Osteocyte (in vitro differentiated cells): Measurements from ENCODE around the gene ANKRD27. TPM values are rescaled to one million over a fixed set of nuclear protein-coding genes. Genes with fewer than 3 reads are reported as not detected.
A peak's percentile ranks its signal among the peaks of the same experiment; 100 is the strongest.
"Not testable (repeated sequence)": the region's sequence is repeated elsewhere in the genome, so short reads cannot be mapped to it uniquely, and the experiment has no call there.

ENCODE experiments used
- DNase-seq: peaks from one replicate; pipeline ENCODE4 v3.0.0; 2021; ENCODE audit warnings: mixed read lengths; ENCODE audit not compliant: unreplicated experiment; ENCODE audit errors: extremely low spot score
- H3K27ac Mint-ChIP-seq: one replicate; pipeline ENCODE4 v1.8.0; 2021; ENCODE audit warnings: mild to moderate bottlenecking, mixed read lengths; ENCODE audit not compliant: unreplicated experiment
- H3K27me3 Mint-ChIP-seq: one replicate; pipeline ENCODE4 v1.8.0; 2021; ENCODE audit warnings: mixed read lengths; ENCODE audit not compliant: unreplicated experiment
- H3K36me3 Mint-ChIP-seq: one replicate; pipeline ENCODE4 v1.8.0; 2021; ENCODE audit warnings: mixed read lengths; ENCODE audit not compliant: unreplicated experiment
- H3K4me1 Mint-ChIP-seq: one replicate; pipeline ENCODE4 v1.8.0; 2021; ENCODE audit warnings: mixed read lengths; ENCODE audit not compliant: unreplicated experiment
- H3K4me3 Mint-ChIP-seq: one replicate; pipeline ENCODE4 v1.8.0; 2021; ENCODE audit warnings: mild to moderate bottlenecking, moderate library complexity, mixed read lengths; ENCODE audit not compliant: unreplicated experiment
- H3K9me3 Mint-ChIP-seq: one replicate; pipeline ENCODE4 v1.8.0; 2021; ENCODE audit warnings: mixed read lengths; ENCODE audit not compliant: unreplicated experiment
- CTCF ChIP-seq: fragments of 200-600 bp; sonication (generic); IDR thresholded peaks from 2 replicates; pipeline ENCODE4 v1.5.0; 2021; ENCODE audit warnings: antibody characterized with exemption, mild to moderate bottlenecking, moderate library complexity
- total RNA-seq: library from RNA; stranded (reverse); gene quantifications from 2 replicates; pipeline ENCODE4 v1.2.1, GENCODE V29; 2021

Gene ANKRD27
- total RNA-seq, 1 donor from 2014 or later: 24.1 TPM

- H3K27ac Mint-ChIP-seq: no peak overlapping the region
- no peak for DNase-seq
- peaks cover 58% of the 10 kb centered on the region for H3K36me3 Mint-ChIP-seq
- no peaks in the 10 kb centered on the region for H3K27me3 Mint-ChIP-seq
- H3K4me3 Mint-ChIP-seq: no peak overlapping the region
- no peaks in the 10 kb centered on the region for H3K4me1 Mint-ChIP-seq
- H3K9me3 Mint-ChIP-seq: no peaks in the 10 kb centered on the region
- TF ChIP-seq CTCF: no peak
Measured at GRCh38 chr19:32595491-32595890, 79.5 kb downstream of the ANKRD27 start.

- Mint-ChIP-seq H3K36me3 (peaks cover 50% of the 10 kb centered on the region), H3K27ac (no peak overlapping the region), H3K4me1 (no peaks in the 10 kb centered on the region), H3K27me3 (no peaks in the 10 kb centered on the region), H3K9me3 (no peaks in the 10 kb centered on the region), H3K4me3 (no peak overlapping the region)
- DNase-seq: no peak
- TF ChIP-seq CTCF: no peak
Measured at GRCh38 chr19:32594021-32594420, 81.0 kb downstream of the ANKRD27 start.

GRCh38 chr19:32587747-32588504 lies 87.1 kb downstream of the ANKRD27 start:
- not testable (repeated sequence) for H3K9me3 Mint-ChIP-seq, H3K4me3 Mint-ChIP-seq, DNase-seq, H3K4me1 Mint-ChIP-seq, H3K27ac Mint-ChIP-seq, H3K27me3 Mint-ChIP-seq
- H3K36me3 Mint-ChIP-seq: peaks cover 37% of the 10 kb centered on the region

- Mint-ChIP-seq H3K4me1 (peaks cover 15% of the 10 kb centered on the region), H3K9me3 (no peaks in the 10 kb centered on the region), H3K4me3 (peak overlapping the region; percentile 85), H3K36me3 (peaks cover 13% of the 10 kb centered on the region), H3K27me3 (peaks cover 14% of the 10 kb centered on the region), H3K27ac (peak overlapping the region; percentile 71)
- no peak for TF ChIP-seq CTCF
- no peak for DNase-seq
Measured at GRCh38 chr19:32581705-32582179, 93.2 kb downstream of the ANKRD27 start.

GRCh38 chr19:32580901-32581704 lies 93.9 kb downstream of the ANKRD27 start, which contains the start of gene PDCD5:
PDCD5 (plus strand) TSS chr19:32581190; CDS start chr19:32581262, 72 bp downstream.
- DNase-seq: peak; percentile 98
- H3K4me1 Mint-ChIP-seq: peaks cover 15% of the 10 kb centered on the region
- H3K36me3 Mint-ChIP-seq: peaks cover 9% of the 10 kb centered on the region
- no peak for TF ChIP-seq CTCF
- H3K27ac Mint-ChIP-seq: peak within 1 kb of the TSS; percentile 79
- H3K27me3 Mint-ChIP-seq: peaks cover 16% of the 10 kb centered on the region
- no peaks in the 10 kb centered on the region for H3K9me3 Mint-ChIP-seq
- peak within 1 kb of the TSS; percentile 92 for H3K4me3 Mint-ChIP-seq
